Endometrial microvascular endothelial cells (primary cell): Measurements from ENCODE around the gene NELFCD. TPM values are rescaled to one million over a fixed set of nuclear protein-coding genes. Genes with fewer than 3 reads are reported as not detected.

Experiments used
- in situ Hi-C: cut with HindIII; loops from 2 replicates; pipeline ENCODE4 v1.10.0; 2017; ENCODE audit warnings: low sequenced_read_pairs, low pct_unique_long_range_greater_than_20kb; ENCODE audit errors: inconsistent ontology term
- total RNA-seq: library from RNA; depleted of rRNA; stranded (reverse); fragments of >200 nt; gene quantifications from one replicate; pipeline ENCODE4 v1.2.3, GENCODE V29; 2015; ENCODE audit errors: inconsistent ontology term

NELFCD gene
- total RNA-seq, 1 donor from 2014 or later = 63.8 TPM

- in situ Hi-C loops = loop anchor here (25.0 kb wide), 1 partner anchor 143 kb away; the partner anchor contains the start of genes GNAS and GNAS-AS1
Observed at GRCh38 chr20:59004763-59005522, 23.9 kb downstream of the NELFCD start.

- in situ Hi-C loops = loop anchor here (25.0 kb wide), 1 partner anchor 143 kb away; the partner anchor contains the start of genes GNAS and GNAS-AS1
Observed at GRCh38 chr20:59005523-59006166, 24.6 kb downstream of the NELFCD start.

- in situ Hi-C loops = loop anchor here (25.0 kb wide), 1 partner anchor 144 kb away; the partner anchor contains the start of genes GNAS and GNAS-AS1
Observed at GRCh38 chr20:59006167-59006863, 25.3 kb downstream of the NELFCD start.

- in situ Hi-C loops = loop anchor here (25.0 kb wide), 1 partner anchor 145 kb away; the partner anchor contains the start of genes GNAS and GNAS-AS1
Observed at GRCh38 chr20:59006864-59007664, 26.0 kb downstream of the NELFCD start, which contains the start of gene CTSZ. Gene CTSZ (minus strand): TSS chr20:59007254. CDS start chr20:59007128, 126 bp downstream.

GRCh38 chr20:59007665-59008511, 26.8 kb downstream of the NELFCD start:
- in situ Hi-C loops = loop anchor here (25.0 kb wide), 1 partner anchor 146 kb away; the partner anchor contains the start of genes GNAS and GNAS-AS1

GRCh38 chr20:59008715-59009336, 27.8 kb downstream of the NELFCD start:
- in situ Hi-C loops = loop anchor here (25.0 kb wide), 1 partner anchor 147 kb away; the partner anchor contains the start of genes GNAS and GNAS-AS1

- in situ Hi-C loops = loop anchor here (25.0 kb wide), 1 partner anchor 148 kb away; the partner anchor contains the start of genes GNAS and GNAS-AS1
Observed at GRCh38 chr20:59010321-59010994, 29.4 kb downstream of the NELFCD start.

GRCh38 chr20:59010995-59011873, 30.2 kb downstream of the NELFCD start:
- in situ Hi-C loops = loop anchor here (25.0 kb wide), 1 partner anchor 149 kb away; the partner anchor contains the start of genes GNAS and GNAS-AS1

GRCh38 chr20:59011874-59012157, 30.8 kb downstream of the NELFCD start:
- in situ Hi-C loops = loop anchor here (25.0 kb wide), 1 partner anchor 150 kb away; the partner anchor contains the start of genes GNAS and GNAS-AS1

GRCh38 chr20:59013031-59013951, 32.2 kb downstream of the NELFCD start:
- in situ Hi-C loops = loop anchor here (25.0 kb wide), 1 partner anchor 151 kb away; the partner anchor contains the start of genes GNAS and GNAS-AS1

GRCh38 chr20:59013959-59014608, 33.0 kb downstream of the NELFCD start:
- in situ Hi-C loops = loop anchor here (25.0 kb wide), 1 partner anchor 152 kb away; the partner anchor contains the start of genes GNAS and GNAS-AS1

- in situ Hi-C loops = loop anchor here (25.0 kb wide), 1 partner anchor 153 kb away; the partner anchor contains the start of genes GNAS and GNAS-AS1
Observed at GRCh38 chr20:59014680-59015389, 33.8 kb downstream of the NELFCD start.

GRCh38 chr20:59015411-59015810, 34.4 kb downstream of the NELFCD start:
- in situ Hi-C loops = loop anchor here (25.0 kb wide), 1 partner anchor 153 kb away; the partner anchor contains the start of genes GNAS and GNAS-AS1
